Gastroesophageal sphincter (tissue), 3 donors: ENCODE results near the gene PDC.

Source experiments
- POLR2A ChIP-seq, 2 donors: fragments of 450-650 bp; IDR thresholded peaks; one replicate each; pipeline ENCODE4 v1.6.1; 2017; ENCODE audit warnings: antibody characterized with exemption in 2 of 2, mild to moderate bottlenecking in 2 of 2, moderate library complexity in 1 of 2
- POLR2AphosphoS5 ChIP-seq: sonication (generic); formaldehyde crosslinking; IDR thresholded peaks from one replicate; pipeline ENCODE4 v1.6.1; 2017; ENCODE audit warnings: antibody characterized with exemption
- TF ChIP-seq, protein P1 (sequence below), 4 experiments: fragments of 200-600 bp in 2 of 4; fragments of 450-650 bp in 2 of 4; sonication (generic) in 1 of 4; IDR thresholded peaks; one replicate each; pipeline ENCODE4 v1.5.1; 2017 to 2019; ENCODE audit warnings: antibody characterized with exemption in 4 of 4, mild to moderate bottlenecking in 2 of 4, moderate library complexity in 2 of 4

GRCh38 chr1:186446152-186446551 lies 14.8 kb downstream of the PDC start:
- TF ChIP-seq, protein P1, sequence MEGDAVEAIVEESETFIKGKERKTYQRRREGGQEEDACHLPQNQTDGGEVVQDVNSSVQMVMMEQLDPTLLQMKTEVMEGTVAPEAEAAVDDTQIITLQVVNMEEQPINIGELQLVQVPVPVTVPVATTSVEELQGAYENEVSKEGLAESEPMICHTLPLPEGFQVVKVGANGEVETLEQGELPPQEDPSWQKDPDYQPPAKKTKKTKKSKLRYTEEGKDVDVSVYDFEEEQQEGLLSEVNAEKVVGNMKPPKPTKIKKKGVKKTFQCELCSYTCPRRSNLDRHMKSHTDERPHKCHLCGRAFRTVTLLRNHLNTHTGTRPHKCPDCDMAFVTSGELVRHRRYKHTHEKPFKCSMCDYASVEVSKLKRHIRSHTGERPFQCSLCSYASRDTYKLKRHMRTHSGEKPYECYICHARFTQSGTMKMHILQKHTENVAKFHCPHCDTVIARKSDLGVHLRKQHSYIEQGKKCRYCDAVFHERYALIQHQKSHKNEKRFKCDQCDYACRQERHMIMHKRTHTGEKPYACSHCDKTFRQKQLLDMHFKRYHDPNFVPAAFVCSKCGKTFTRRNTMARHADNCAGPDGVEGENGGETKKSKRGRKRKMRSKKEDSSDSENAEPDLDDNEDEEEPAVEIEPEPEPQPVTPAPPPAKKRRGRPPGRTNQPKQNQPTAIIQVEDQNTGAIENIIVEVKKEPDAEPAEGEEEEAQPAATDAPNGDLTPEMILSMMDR (IDR thresholded peaks at IDR 0.05) = no peak
- TF ChIP-seq POLR2A (IDR thresholded peaks at IDR 0.05) (no peak), POLR2AphosphoS5 (no peak)
